OCI-LY1 (cell line): ENCODE data around the gene WDFY2.

Experiments
- H2AFZ ChIP-seq: fragments of 200-600 bp; sonication (generic), shearing (Covaris generic); 2 replicates; pipeline ENCODE4 v1.6.0; 2014; ENCODE audit warnings: antibody characterized with exemption, mild to moderate bottlenecking, low read length
- H3F3A ChIP-seq: fragments of 200-600 bp; sonication (generic), shearing (Covaris generic); 2 replicates; pipeline ENCODE4 v1.6.0; 2014; ENCODE audit warnings: mild to moderate bottlenecking, antibody characterized with exemption, low read length, moderate library complexity; ENCODE audit not compliant: insufficient read depth
- H3K27ac ChIP-seq: fragments of 200-600 bp; sonication (generic); 2 replicates; pipeline ENCODE4 v1.5.1; 2014; ENCODE audit warnings: low read length, mixed run types, mild to moderate bottlenecking, low read depth; ENCODE audit not compliant: poor library complexity, severe bottlenecking
- H3K27me3 ChIP-seq: fragments of 200-600 bp; sonication (generic); 2 replicates; pipeline ENCODE4 v1.6.0; 2014; ENCODE audit warnings: antibody characterized with exemption, mild to moderate bottlenecking, low read length, moderate library complexity; ENCODE audit not compliant: insufficient read depth
- H3K36me3 ChIP-seq: fragments of 200-600 bp; sonication (generic); 2 replicates; pipeline ENCODE4 v1.6.1; 2014; ENCODE audit warnings: mild to moderate bottlenecking, antibody characterized with exemption, low read length, moderate library complexity, mixed read lengths; ENCODE audit not compliant: insufficient read depth
- H3K4me1 ChIP-seq: fragments of 200-600 bp; sonication (generic); 2 replicates; pipeline ENCODE4 v1.5.1; 2014; ENCODE audit warnings: mild to moderate bottlenecking, low read length, moderate library complexity; ENCODE audit not compliant: insufficient read depth, severe bottlenecking
- H3K4me2 ChIP-seq: fragments of 200-600 bp; sonication (generic), shearing (Covaris generic); 2 replicates; pipeline ENCODE4 v1.6.1; 2014; ENCODE audit warnings: low read length
- H3K4me3 ChIP-seq: fragments of 200-600 bp; sonication (generic); 2 replicates; pipeline ENCODE4 v1.5.1; 2014; ENCODE audit warnings: low read length, low read depth, mild to moderate bottlenecking, mixed read lengths; ENCODE audit not compliant: poor library complexity, severe bottlenecking
- H3K79me2 ChIP-seq: fragments of 200-600 bp; shearing (Covaris generic); 2 replicates; pipeline ENCODE4 v1.6.1; 2016; ENCODE audit warnings: mixed run types, low read length, mixed read lengths; ENCODE audit not compliant: insufficient read depth
- H3K9ac ChIP-seq: fragments of 200-600 bp; sonication (generic), shearing (Covaris generic); 2 replicates; pipeline ENCODE4 v1.6.1; 2014; ENCODE audit warnings: mild to moderate bottlenecking, low read length, mixed read lengths
- H3K9me2 ChIP-seq: fragments of 200-600 bp; sonication (generic), shearing (Covaris generic); 2 replicates; pipeline ENCODE4 v1.6.1; 2014; ENCODE audit warnings: low read depth, mild to moderate bottlenecking, low read length, mixed read lengths
- H3K9me3 ChIP-seq: fragments of 200-600 bp; shearing (Covaris generic); 2 replicates; pipeline ENCODE4 v1.6.1; 2014; ENCODE audit warnings: low read length, mixed read lengths
- H4K20me1 ChIP-seq: fragments of 200-600 bp; sonication (generic), shearing (Covaris generic); 2 replicates; pipeline ENCODE4 v1.6.0; 2016; ENCODE audit warnings: mild to moderate bottlenecking, low read length; ENCODE audit not compliant: insufficient read depth
- CTCF ChIP-seq: fragments of 200-600 bp; sonication (generic), shearing (Covaris generic); IDR thresholded peaks from 2 replicates; pipeline ENCODE4 v1.5.1; 2017; ENCODE audit warnings: mild to moderate bottlenecking, antibody characterized with exemption, low read length, moderate library complexity, mixed read lengths
- EZH2 ChIP-seq: fragments of 200-600 bp; sonication (generic), shearing (Covaris generic); IDR thresholded peaks from 2 replicates; pipeline ENCODE4 v1.8.0; 2017; ENCODE audit warnings: borderline replicate concordance, mixed run types, mild to moderate bottlenecking, antibody characterized with exemption, low read length, moderate library complexity, mixed read lengths

The WDFY2 gene

DNA sequence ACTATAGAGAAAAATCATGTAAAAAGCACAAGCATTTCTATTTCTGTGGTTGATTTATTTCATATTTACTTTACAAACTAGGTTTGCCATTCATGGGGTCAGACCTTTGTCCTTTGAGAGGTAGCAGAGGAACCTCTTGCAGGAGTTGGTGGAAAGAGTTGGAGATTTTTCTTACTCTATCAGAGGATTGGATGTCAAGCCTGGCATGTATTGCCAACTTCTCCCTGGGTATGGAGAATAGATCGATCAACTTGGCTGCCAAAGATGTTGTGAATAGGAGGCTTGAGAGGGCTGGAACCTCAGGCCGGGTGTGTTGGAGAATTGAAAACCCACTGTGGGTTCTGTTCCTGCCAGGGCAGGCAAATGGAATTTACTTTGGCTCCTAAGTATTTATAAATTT lies 81.2 kb downstream of the WDFY2 start:
- Histone ChIP-seq H3K9me3 (no peaks in the 10 kb centered on the region), H3K4me2 (no peak overlapping the region), H3F3A (no peaks in the 10 kb centered on the region), H2AFZ (no peak overlapping the region), H3K27me3 (no peaks in the 10 kb centered on the region), H3K4me1 (no peaks in the 10 kb centered on the region), H3K9ac (no peak overlapping the region), H3K79me2 (no peaks in the 10 kb centered on the region), H3K36me3 (no peaks in the 10 kb centered on the region), H3K9me2 (no peaks in the 10 kb centered on the region), H3K27ac (no peak overlapping the region), H3K4me3 (no peak overlapping the region), H4K20me1 (no peaks in the 10 kb centered on the region)
- TF ChIP-seq EZH2: no peak
- no peak for TF ChIP-seq CTCF

- H3K9ac ChIP-seq: no peak overlapping the region
- no peak overlapping the region for H3K27ac ChIP-seq
- TF ChIP-seq EZH2 (no peak), CTCF (no peak)
- H3K9me3 ChIP-seq: no peaks in the 10 kb centered on the region
- no peak overlapping the region for H3K4me2 ChIP-seq
- H3K4me3 ChIP-seq: no peak overlapping the region
- H3K4me1 ChIP-seq: no peaks in the 10 kb centered on the region
- no peak overlapping the region for H2AFZ ChIP-seq
- no peaks in the 10 kb centered on the region for H3K27me3 ChIP-seq
- H3F3A ChIP-seq: no peaks in the 10 kb centered on the region
- no peaks in the 10 kb centered on the region for H4K20me1 ChIP-seq
- H3K9me2 ChIP-seq: no peaks in the 10 kb centered on the region
- no peaks in the 10 kb centered on the region for H3K36me3 ChIP-seq
- H3K79me2 ChIP-seq: no peaks in the 10 kb centered on the region
Observed at GRCh38 chr13:51666374-51666773, 82.1 kb downstream of the WDFY2 start.

- no peak overlapping the region for H3K4me3 ChIP-seq
- no peaks in the 10 kb centered on the region for H4K20me1 ChIP-seq
- no peaks in the 10 kb centered on the region for H3K36me3 ChIP-seq
- H3K9me3 ChIP-seq: no peaks in the 10 kb centered on the region
- no peak overlapping the region for H3K9ac ChIP-seq
- no peak overlapping the region for H3K27ac ChIP-seq
- no peaks in the 10 kb centered on the region for H3K9me2 ChIP-seq
- no peak overlapping the region for H3K4me2 ChIP-seq
- H3F3A ChIP-seq: no peaks in the 10 kb centered on the region
- H3K79me2 ChIP-seq: no peaks in the 10 kb centered on the region
- no peak for TF ChIP-seq CTCF
- TF ChIP-seq EZH2: no peak
- no peaks in the 10 kb centered on the region for H3K4me1 ChIP-seq
- H2AFZ ChIP-seq: no peak overlapping the region
- H3K27me3 ChIP-seq: no peaks in the 10 kb centered on the region
Observed at GRCh38 chr13:51666839-51667238, 82.6 kb downstream of the WDFY2 start.
